NCI-H345 (cell line): ENCODE measurements around the gene KCTD21.
"Not testable (repeated sequence)": the region's sequence is repeated elsewhere in the genome, so short reads cannot be mapped to it uniquely, and the experiment has no call there.

Source experiments
- DNase-seq: peaks from one replicate; lab custom pipeline; 2025; lab: John Stamatoyannopoulos, UW

The KCTD21 gene, protein sequence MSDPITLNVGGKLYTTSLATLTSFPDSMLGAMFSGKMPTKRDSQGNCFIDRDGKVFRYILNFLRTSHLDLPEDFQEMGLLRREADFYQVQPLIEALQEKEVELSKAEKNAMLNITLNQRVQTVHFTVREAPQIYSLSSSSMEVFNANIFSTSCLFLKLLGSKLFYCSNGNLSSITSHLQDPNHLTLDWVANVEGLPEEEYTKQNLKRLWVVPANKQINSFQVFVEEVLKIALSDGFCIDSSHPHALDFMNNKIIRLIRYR

DNA sequence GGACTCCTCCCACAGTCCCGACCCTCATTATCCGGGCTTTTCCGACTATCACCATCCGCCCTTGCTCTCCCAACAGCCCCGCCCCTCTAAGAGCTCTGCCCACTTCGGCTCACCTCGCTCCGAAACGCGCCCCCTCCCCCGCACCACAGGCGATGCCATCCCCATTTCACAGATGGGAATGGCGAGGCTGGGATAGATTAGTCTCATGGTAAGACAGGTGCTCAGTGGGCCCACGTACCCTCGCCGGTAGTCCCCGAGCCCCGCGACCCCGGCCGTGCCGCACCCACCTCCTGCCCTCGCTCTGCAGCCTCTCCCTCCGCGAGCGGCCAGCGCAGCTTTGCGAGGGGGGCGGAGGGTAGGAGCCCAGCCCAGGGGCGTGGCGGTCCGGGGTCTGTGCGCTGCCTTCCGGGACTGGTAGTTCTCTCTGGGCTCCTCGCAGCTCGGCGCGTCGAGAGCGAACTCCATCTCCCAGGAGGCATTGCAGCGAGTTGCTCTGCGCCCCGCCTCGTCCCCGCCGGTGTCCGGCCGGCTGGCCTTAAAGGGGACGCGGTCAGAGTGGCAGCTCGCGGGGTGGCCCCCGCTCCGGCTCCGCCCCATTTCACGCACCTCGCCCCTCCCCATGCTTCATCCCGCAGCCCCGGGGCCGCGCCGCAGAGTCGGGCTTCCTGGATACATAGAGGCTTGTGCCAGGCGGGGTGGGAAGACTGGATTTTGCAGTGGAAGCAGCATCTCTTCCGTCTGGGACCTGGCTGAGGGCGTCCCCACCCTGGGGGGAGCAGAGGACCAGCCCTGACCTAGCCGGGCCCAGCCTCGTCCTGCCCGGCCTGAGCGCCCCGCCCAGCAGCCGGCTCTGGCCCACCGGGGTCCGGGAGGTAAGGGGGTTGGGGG lies at the start of gene KCTD21, which contains the start of gene USP35:
KCTD21 (minus strand) TSS at position 341 of the 888 bp plus-strand sequence. CDS start 14,072 bp downstream, outside the sequence.
USP35 (plus strand) TSS at position 634 of the 888 bp plus-strand sequence. CDS start 7,327 bp downstream, outside the sequence.
- DNase-seq, result peak; percentile 98

DNA sequence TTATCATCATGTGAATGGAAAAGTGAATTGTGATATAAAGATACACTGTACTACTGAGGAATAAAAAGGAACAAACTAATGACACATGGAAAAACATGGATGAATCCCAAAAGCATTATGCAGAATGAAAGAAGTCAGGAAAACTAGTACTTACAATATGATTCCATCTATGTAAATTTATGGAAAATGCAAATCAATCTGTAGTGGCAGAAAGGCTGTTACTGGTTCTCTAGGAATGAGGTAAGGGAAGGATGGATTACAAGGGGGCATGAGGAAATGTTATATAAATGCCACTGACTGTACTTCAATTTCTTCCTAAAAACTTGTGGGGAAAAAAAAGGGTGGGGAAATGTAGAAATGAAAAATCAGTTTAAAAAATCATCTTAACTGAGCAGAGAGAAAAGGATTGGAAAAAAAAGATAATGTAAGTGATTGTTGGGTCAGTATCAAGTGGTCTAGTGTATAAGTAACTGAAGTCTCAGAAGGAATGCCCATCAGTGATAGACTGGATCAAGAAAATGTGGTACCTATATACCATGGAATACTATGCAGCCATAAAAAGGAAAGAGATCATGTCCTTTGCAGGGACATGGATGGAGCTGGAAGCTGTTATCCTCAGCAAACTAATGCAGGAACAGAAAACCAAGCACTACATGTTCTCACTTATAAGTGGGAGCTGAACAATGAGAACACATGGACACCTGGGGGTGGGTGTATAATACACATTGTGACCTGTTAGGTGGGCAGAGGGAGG lies 49.0 kb upstream of the KCTD21 start:
- DNase-seq, result no peak

DNA sequence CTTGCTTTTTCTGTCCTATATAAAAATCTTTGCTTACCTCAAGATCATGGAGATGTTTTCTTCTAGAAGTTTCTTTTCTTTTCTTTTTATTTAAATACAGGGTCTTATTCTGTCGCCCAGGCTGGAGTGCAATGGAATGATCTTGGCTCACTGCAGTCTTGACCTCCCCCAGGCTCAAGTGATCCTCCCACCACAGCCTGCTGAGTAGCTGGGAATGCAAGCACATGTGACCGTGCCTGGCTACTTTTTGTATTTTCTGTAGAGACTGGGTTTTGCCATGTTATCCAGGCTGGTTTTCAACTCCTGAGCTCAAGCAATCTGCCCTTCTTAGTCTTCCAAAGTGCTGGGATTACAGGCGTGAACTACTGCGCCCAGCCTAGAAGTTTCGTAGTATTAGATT lies 45.6 kb upstream of the KCTD21 start:
- DNase-seq, result no peak

DNA sequence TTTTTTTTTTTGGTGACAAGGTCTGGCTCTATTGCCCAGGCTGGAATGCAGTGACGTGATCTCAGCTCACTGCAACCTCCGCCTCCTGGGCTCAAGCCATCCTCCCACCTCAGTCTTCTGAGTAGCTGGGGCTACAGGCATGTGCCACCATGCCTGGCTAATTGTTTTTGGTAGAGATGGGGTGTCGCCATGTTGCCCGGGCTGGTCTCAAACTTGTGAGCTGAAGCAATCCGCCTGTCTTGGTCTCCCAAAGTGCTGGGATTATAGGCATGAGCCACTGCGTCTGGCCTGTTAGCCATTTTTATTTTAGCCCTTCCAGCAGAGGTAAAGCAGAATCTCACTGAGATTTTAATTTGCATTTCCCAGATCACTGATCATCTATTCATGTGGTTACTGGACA lies 44.6 kb upstream of the KCTD21 start:
- DNase-seq, result not testable (repeated sequence)

DNA sequence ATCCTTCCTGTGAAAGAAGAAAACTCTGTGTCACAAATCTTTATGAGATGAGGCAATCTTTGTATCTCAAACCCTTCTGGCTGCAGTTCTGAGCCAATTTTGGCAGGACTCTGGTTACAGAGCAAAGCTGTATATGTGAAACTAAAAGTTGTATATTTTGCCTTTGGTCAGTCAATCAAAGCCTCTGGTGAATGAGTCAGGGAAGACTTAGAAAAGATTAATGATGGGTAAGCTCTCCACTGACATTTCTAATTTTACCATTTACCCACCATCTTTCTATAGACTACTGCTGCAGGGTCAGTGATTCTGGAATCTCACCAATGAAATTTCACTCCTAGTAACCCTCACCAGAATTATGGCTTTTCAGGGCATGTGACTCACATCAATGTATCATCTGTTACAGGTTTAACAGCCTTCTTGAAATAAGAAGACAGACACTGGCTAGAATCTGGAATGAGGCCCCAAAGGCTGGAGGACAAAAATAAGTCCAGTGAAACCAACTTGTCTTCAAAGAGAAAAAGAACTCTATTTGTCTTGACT lies 43.6 kb upstream of the KCTD21 start:
- no peak for DNase-seq

DNA sequence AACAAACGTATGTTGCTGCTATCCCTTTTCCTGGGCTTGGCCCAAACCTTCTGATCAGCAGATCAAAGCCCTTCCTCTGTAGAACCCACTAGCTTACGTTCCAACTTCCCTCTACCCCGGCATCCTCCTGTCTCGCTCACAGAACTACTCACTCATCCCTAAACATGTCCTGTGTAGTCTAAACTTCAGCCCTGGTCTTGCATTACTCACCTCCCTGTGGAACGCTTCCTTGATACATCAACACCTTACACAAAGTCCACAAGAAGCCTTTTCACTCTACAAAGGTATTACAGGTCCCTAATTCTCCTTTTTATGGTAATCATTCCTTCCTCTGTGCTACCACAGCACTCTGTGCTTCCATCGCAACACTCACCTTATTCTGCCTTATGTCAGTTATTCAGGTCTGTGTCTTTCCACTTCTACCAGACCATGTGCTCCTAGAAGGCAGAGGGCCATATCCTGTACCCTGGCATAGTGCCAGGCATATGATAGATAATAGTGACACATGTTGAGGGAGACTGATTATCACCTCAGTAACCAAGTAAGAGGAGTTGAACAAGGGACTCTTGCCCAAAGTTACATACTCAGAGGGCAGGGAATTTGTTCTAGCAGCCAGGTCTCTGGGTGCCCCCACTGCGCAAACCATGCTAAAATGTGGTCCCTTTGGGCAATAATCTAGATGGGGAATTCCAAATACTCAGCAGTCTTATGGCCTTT lies 41.9 kb upstream of the KCTD21 start:
- peak; percentile 18 for DNase-seq

DNA sequence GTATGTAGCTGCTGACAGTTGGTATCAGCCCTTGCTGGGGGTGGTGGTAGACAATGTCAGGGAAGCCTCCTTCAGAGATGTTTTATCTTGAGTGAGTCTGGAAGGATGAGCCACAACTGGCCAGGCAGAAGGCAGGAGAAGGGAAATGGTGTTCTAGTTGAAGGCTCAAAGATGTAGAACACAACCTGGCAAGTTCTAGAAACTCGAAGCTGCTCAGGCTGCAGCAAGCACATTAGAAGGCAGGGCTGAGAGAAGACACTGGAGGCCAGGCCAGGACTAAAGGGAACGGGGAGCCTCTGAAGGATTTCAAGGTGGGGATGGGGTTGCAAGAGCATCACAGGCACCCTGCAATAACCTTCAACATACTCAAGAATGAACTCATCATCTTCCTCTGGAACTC lies 40.7 kb upstream of the KCTD21 start:
- no peak for DNase-seq

DNA sequence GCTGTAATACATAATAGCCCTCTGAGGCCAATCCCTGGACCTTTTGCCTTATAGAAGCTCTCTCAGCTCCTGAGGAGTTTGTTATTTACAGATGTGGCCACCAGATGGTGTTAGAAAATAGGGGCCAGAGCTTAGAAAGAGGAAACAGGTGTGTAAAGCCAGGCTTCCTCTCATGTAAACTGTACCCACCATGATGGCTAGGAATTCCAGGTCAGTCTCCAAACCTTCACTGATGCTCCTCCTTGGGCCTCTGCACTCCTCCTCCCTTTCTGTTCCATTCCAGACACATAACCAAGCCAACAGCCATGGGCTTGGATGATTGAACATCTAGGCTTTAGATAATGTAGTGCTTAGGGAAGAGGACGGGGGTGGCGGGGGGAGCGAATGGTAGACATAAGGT lies 40.0 kb upstream of the KCTD21 start:
- peak; percentile 72 for DNase-seq

DNA sequence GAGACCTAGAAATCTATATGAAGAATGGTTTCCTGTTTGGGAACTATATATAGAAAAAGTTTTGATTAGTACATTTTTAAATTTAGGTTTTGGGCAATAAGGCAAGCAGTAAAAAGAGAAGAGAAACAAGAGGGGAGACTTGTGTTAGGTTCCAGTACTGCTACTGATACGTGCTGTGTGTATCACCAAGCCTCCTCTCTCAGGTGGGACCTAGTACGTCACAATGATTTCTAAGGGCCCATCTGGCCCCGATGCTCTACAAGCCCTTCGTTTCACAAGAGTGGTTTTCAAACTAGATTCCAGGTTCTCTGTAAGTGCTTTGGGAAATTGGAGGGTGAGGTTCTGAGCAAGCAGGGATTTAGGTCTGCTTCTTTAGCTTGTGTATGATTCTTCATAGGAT lies 39.5 kb upstream of the KCTD21 start:
- no peak for DNase-seq

DNA sequence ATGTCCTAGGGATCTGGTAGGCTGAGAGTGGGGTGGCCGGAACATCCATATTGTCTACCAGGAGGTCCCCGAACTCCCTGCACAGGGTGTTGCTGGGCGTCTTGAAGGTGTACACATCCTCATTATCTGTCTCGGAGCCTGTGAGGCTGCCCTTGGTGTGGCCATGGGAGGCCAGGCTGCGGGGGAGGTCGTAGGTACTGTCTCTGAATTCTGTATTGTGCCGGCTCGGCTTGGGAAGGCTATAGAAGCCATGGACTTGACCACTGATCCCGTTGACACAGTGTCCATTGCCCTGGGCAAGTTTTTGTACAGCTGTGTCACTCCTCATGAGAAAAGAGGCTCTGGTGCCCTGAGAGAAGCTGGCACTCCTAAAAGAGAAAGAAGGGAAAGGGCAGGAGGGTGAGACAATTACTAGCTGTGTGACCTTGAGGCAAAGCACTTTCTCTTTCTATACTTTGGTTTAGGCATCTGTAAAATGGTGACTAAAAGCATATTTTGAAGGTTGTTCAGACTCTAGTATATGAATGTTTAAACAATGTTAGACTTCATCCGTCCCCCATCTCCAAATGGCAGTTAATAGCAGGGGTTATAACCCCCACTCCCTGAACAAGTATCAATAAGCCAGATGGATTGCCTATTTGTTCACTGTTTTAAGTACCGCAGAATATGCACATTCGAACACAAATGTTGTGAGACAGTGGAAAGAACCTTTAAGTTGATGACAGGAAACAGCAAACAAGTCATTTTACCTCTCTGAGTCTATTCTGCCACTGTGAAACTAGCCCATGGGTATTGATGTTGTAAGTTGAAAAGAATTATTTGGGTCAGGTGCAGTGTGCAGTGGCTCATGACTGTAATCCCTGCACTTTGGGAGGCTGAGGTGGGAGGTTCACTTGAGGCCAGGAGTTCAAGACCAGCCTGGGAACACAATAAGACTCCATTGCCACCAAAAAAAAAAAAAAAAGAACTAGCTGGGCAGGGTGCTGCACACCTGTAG lies 38.6 kb upstream of the KCTD21 start:
- DNase-seq, result no peak

DNA sequence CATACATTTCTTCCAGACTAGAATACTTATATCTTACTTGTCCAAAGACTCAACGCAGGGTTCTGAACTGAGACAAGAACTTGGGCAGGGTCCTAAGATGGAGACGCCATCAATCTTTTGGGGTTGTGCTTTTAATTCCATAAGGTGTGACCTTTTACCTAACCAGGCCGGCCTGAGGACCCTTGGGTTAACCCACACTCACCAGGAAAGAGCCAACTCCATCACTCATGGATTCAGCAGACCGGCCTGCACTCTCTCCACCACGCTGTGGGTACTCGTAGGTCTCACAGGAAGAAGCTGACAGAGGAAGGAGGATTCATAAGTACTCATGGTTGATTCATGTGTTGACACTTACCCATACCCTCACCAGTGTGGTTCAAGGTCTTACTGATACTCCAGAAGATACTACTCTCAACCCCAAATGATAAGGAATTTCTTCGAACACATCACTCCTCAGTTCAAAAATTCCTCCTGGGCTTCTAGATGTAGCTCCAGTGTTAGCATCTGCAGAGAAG lies 36.5 kb upstream of the KCTD21 start:
- DNase-seq, result no peak

DNA sequence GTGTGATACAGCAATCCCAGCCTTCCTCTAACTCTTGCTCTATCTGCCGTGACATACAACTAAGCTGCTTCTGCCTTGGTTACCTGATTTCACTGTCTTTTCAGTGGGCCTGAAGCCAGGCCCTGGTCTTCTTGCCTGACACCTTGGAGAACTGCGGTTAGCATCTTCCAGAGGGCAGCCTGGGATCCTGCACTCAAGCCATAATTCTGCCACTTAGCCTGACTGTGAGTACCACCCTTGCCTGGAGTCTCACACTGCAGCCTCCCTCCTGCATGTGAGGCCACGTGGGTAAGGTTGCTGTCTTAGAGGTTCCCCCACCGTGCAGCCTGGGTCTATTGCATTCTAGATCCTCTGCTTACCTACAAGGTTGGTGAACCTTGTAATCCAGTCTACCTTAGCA lies 36.1 kb upstream of the KCTD21 start:
- DNase-seq, result no peak

DNA sequence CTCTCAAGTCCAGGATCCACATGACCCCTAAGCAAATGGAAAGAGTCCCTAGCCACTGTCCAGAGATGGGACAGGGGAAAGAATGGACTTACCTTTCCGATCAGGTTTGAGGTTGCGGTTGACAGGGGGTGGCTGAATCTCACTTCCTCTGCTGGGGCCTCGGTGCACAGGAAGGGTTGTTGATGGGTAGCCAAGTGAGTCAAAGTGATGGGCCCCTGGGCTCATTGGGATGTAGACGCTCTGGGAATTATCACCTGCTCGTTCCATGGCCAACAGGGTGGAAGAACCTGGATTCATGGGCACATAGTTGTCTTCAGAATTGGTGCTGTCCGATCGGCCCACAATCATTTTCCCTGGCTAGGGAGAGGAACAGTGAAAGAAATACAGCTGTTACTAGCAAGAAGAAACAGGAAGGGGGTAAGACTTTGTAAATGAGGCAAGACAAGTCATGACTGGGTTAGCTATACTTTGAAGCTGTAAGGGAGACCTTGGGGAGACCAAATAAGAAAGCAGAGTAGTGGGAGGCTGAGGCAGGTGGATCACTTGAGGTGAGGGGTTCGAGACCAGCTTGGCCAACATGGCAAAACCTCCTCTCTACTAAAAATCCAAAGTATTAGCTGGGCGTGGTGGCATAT lies 35.0 kb upstream of the KCTD21 start:
- DNase-seq, result no peak

DNA sequence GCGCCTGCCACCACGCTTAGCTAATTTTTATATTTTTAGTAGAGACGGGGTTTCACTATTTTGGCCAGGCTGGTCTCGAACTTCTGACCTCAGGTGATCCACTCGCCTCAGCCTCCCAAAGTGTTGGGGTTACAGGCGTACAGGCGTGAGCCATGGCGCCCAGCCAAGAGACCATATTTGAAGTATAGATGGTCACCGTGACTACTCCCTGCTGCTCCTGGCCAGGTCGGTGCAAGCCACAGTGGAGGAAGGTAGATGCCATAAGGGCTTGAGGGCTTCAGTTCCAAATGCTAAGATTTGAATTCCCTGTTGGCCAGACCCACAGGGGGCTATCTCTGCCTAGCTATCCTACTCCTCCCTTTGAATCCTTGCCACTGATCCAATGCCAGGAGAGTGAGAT lies 34.3 kb upstream of the KCTD21 start:
- not testable (repeated sequence) for DNase-seq

DNA sequence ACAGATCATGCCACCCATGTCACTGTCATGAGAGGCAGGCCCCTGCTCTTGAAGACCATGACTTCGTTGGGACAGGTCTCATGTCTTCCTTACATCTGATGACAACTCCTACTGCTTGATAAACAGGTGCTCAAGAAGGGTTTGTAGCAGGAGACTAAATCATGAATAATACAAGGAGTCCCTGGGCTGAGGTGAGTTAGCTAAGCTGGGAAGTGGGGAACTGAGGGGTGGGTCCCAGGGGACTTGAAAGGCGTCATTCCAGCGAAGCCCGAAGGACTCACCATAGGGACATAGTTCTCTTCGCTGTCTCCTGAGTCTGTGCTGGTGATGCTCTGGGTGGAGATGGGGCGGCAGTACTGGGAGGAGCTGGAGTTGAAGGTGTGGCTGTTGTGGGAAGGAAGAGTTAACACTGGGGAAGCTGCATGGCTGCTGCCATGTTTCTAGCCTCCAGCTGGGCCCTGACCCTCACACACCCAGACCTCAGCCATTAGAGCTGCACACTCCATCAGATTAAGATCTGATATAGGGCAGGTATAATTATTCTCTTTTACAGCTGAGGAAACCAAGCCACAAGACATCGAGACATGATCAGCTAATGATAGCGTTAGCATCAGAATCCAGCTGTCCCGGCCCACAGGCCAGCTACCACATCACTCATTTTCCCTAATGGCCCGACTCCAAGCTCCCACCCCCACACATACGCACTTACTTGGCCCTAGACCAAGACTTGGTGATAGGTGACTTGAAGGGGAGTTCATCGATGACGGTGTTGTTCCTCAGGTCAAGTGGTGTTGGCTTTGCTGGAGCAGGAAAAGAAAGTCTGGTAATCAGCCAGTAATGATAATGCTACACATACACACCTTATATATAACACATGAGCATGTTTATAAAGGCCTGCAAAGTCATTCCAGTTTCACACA lies 33.2 kb upstream of the KCTD21 start:
- DNase-seq, result no peak

DNA sequence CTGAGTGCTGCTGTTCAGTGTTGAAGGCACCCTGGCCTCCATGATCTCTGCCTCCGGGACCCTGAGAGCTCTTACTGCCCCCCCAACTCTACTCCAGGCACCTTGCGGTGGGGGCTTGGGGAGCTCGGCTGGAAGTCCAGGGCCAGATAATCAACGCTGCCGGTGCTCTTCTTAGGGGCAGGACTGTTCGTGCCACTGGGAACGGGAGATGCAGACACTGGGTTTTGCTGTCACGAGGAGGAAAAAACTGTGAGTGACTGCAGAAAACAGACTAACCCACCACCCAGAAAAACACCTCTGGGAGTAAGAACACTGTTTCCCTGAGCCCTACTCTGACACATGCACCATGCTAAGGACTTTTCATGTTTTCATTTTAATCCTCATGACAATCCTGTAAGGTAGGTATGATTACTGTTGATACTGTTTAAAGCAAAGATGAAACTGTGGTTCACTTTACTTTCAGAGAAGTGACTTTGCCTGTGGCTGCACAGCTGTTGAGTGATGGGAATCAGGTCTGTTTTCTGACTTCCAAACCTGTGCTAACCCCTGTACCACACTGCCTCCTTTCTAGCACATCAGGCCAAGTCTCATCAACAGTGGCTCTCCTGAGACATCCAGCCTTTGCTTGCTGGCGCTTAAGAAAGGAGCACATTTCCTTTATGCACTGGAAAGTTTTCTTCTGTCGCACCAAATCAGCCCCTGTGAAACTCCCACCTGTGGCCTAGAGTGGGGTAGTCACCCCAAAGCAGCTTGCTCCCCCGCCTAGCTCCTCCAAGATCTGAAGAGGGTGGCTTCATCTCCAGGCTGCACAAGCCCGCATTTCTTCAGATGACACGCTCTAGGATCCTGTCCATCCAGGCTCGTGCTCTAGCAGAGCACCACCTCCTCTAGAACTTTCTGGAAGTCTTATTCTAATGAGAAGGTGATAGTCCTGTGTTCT lies 32.1 kb upstream of the KCTD21 start:
- no peak for DNase-seq

DNA sequence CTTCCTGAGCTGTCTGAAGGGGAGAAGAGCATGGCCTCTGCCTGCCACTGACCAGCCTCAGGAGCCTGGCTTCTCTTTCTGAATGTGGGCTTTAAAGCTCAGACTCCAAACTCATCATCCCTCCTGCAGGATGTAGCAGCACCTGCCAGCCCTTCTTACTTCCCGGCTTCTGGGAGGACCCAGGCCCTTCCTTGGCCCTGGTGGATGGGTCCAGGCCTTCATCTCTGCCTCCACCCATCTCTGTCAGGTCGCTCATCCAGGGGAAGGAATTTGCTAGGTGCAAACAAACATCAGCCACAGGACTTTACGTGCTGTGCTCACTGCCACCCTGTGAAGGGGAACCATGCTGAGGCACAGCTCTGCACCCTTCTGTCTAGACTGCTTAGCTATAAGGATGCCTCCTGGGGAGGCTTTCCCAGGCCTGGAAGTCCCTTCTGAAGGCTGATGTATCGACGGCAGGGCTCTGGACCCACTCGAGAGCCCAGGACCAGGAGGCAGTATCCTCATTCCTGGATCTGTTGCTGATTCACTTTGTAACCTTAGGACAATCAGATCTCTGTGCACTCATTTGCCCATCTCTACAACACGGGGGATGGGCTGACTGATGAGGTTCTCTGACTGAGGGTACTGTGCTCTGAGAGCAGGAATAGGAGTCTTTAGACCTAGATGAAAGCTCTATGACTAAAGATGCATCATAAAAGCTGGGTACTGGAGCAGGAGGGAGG lies 31.2 kb upstream of the KCTD21 start:
- DNase-seq, result no peak
